GM18907 (cell line): ENCODE data around the gene ETV2.
"Not testable (repeated sequence)": the region's sequence is repeated elsewhere in the genome, so short reads cannot be mapped to it uniquely, and the experiment has no call there.

ENCODE experiments used
- ATAC-seq: cut with Tn5 transposase; IDR thresholded peaks from one replicate; pipeline ENCODE4 v1.9.1; 2021; ENCODE audit warnings: mild to moderate bottlenecking, moderate library complexity; ENCODE audit not compliant: unreplicated experiment

ETV2 gene

GRCh38 chr19:35628264-35628564 is 13.3 kb upstream of the ETV2 start:
- no peak for ATAC-seq

GRCh38 chr19:35628565-35629331 is 12.8 kb upstream of the ETV2 start, which contains the start of gene RBM42:
TSS of gene RBM42 (plus strand) at chr19:35629036. CDS start at chr19:35629154, 118 bp downstream.
- peak; percentile 93 for ATAC-seq

- no peak for ATAC-seq
These were observed 12.3 kb upstream of the ETV2 start for GRCh38 chr19:35629332-35629633.

GRCh38 chr19:35633727-35634440 is 7.7 kb upstream of the ETV2 start:
- ATAC-seq = no peak

GRCh38 chr19:35636651-35637050 is 4.9 kb upstream of the ETV2 start:
- no peak for ATAC-seq

- ATAC-seq = no peak
These were observed 4.4 kb upstream of the ETV2 start for GRCh38 chr19:35637165-35637564.

GRCh38 chr19:35639321-35639639 is 2.3 kb upstream of the ETV2 start:
- no peak for ATAC-seq

- ATAC-seq = no peak
These were observed 1.7 kb upstream of the ETV2 start for GRCh38 chr19:35639863-35640262.

- ATAC-seq = no peak
These were observed 767 bp downstream of the ETV2 start for GRCh38 chr19:35642312-35642711.

GRCh38 chr19:35642798-35643254 is 1.3 kb downstream of the ETV2 start:
- ATAC-seq = no peak

- ATAC-seq = peak; percentile 43
These were observed 2.0 kb downstream of the ETV2 start for GRCh38 chr19:35643255-35644205.

- peak; percentile 73 for ATAC-seq
These were observed 2.9 kb downstream of the ETV2 start for GRCh38 chr19:35644206-35644986.

GRCh38 chr19:35644987-35645679 is 3.6 kb downstream of the ETV2 start:
- no peak for ATAC-seq

- ATAC-seq = no peak
These were observed 4.4 kb downstream of the ETV2 start for GRCh38 chr19:35645680-35646511.

GRCh38 chr19:35648017-35648961 is 6.7 kb downstream of the ETV2 start, which contains the start of gene COX6B1:
TSS of gene COX6B1 (plus strand) at chr19:35648323. CDS start at chr19:35651244, 2,921 bp downstream.
- ATAC-seq = peak; percentile 56

- no peak for ATAC-seq
These were observed 9.0 kb downstream of the ETV2 start for GRCh38 chr19:35650581-35650980.

- ATAC-seq = not testable (repeated sequence)
These were observed 13.3 kb downstream of the ETV2 start for GRCh38 chr19:35654828-35655227.

- no peak for ATAC-seq
These were observed 14.1 kb downstream of the ETV2 start for GRCh38 chr19:35655600-35655999.
